ENCODE data around the gene RCL1. TPM values are rescaled to one million over a fixed set of nuclear protein-coding genes. Genes with fewer than 3 reads are reported as not detected.

RCL1 gene
- total RNA-seq, 3 donors from 2014 or later: 41.3 to 111 (median 46.7) TPM

DNA sequence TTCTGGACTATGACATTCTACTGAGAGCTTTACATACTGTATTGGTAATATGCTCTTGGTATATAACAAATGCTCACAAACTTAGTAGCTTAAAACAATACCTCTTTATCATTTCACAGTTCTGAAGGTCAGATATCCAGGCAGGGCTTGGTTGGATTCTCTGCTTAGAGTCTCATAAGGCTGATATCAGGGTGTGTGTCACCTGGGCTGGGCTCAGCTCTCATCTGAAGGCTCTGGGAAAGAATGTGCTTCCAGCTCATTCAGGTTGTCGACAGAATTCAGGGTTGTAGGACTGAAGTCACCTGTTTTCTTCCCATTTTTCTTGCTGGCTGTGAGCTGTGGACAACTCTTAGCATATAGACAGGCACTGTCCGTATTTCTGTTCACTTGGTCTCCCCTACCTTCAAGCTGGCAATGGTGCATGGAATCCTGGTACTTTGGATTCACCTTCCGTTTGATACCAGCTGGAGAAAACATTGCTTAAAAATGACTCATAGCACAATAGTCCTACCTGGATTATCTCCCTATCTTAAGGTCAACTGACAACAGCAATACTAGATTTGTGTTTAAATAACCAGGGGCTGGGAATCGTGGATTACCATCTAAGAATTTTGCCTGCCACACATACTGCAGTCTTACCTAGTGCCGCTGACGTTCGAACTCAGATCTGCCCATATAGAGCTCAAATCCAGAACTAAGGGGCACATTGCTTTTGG is 69.2 kb downstream of the RCL1 start:
- intact Hi-C loops (cut with DNase I; ENCODE audit: low total_unique reads): no loop called here
- Histone ChIP-seq H3K36me3 (no peaks in the 10 kb centered on the region), H3K27ac (no peak overlapping the region), H3K4me1 (no peaks in the 10 kb centered on the region), H3K27me3 (no peaks in the 10 kb centered on the region), H3K4me3 (no peak overlapping the region), H3K9me3 (no peaks in the 10 kb centered on the region)
- no peak for DNase-seq (ENCODE audit: low spot score in 2 of 2)
- TF ChIP-seq, protein P1, sequence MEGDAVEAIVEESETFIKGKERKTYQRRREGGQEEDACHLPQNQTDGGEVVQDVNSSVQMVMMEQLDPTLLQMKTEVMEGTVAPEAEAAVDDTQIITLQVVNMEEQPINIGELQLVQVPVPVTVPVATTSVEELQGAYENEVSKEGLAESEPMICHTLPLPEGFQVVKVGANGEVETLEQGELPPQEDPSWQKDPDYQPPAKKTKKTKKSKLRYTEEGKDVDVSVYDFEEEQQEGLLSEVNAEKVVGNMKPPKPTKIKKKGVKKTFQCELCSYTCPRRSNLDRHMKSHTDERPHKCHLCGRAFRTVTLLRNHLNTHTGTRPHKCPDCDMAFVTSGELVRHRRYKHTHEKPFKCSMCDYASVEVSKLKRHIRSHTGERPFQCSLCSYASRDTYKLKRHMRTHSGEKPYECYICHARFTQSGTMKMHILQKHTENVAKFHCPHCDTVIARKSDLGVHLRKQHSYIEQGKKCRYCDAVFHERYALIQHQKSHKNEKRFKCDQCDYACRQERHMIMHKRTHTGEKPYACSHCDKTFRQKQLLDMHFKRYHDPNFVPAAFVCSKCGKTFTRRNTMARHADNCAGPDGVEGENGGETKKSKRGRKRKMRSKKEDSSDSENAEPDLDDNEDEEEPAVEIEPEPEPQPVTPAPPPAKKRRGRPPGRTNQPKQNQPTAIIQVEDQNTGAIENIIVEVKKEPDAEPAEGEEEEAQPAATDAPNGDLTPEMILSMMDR (IDR thresholded peaks at IDR 0.05): no peak
- no peak for TF ChIP-seq POLR2A (IDR thresholded peaks at IDR 0.05)
- TF ChIP-seq POLR2AphosphoS5 (IDR thresholded peaks at IDR 0.05): no peak

DNA sequence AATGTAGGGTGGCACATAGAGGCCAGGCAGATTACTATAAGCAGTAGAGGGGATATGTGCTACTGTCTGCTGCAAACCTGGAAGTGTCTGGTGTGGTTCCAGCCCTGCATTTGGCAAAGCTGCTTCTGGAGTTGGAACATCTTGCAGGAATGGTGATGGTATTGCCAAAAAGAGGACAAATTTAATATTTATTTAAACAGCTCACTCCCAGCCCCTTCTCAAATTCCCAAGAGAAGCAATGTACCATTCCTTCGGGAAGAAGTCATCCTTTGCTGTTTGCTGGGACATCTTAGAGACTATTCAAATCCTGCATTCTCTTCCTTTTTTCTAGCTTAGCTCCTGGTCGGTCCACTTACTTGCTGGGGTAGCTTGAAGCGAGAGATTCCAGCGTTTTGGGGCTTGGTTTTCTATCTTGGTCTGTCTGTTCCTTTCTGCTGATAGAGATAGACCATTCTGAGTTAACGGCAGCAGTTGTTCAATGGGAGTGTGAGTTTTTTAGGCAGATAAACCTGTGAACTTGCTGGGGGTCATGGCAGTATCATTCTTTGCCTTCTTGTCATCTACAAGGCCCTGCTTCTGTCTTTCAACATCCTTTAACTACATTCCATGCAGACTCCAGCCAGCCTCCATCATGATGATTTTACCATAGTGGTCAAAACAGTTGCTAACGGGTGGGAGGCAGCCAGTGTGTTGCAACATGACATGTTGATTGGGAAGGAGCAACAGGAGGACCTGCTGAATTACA is 69.9 kb downstream of the RCL1 start:
- no peak for DNase-seq (ENCODE audit: low spot score in 2 of 2)
- TF ChIP-seq POLR2AphosphoS5 (IDR thresholded peaks at IDR 0.05) (no peak), POLR2A (IDR thresholded peaks at IDR 0.05) (no peak)
- TF ChIP-seq, protein P1 (IDR thresholded peaks at IDR 0.05): no peak
- no peaks in the 10 kb centered on the region for H3K27me3 ChIP-seq
- H3K4me3 ChIP-seq: no peak overlapping the region
- H3K27ac ChIP-seq: no peak overlapping the region
- H3K36me3 ChIP-seq: no peaks in the 10 kb centered on the region
- H3K9me3 ChIP-seq: no peaks in the 10 kb centered on the region
- H3K4me1 ChIP-seq: no peaks in the 10 kb centered on the region
- intact Hi-C loops (cut with DNase I; ENCODE audit: low total_unique reads): no loop called here

DNA sequence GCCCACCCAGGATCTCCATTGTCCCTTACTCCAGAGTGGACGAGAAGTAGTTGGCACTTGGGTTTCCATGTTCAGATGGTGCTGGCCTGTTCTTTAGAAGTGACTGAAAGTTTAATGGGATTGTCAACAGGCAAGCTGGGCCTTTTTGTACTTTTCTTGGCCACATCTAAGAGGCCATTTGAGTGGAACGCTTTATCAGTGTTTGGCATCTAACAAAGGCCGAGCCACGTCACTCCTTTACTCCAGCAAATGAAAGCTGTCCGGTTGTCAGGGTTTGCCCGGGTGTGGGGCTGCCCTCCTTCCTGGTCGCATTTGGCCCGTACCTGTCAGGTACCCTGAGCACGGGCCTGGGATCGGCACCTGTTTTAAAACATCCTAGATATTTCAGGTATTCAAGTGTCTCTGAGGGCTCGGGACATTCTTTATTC is 71.5 kb downstream of the RCL1 start:
- TF ChIP-seq POLR2A (IDR thresholded peaks at IDR 0.05) (no peak), POLR2AphosphoS5 (IDR thresholded peaks at IDR 0.05) (no peak)
- TF ChIP-seq, protein P1 (IDR thresholded peaks at IDR 0.05): no peak
- no peaks in the 10 kb centered on the region for H3K9me3 ChIP-seq
- H3K4me3 ChIP-seq: no peak overlapping the region
- H3K4me1 ChIP-seq: no peaks in the 10 kb centered on the region
- H3K27me3 ChIP-seq: no peaks in the 10 kb centered on the region
- H3K27ac ChIP-seq: no peak overlapping the region
- no peaks in the 10 kb centered on the region for H3K36me3 ChIP-seq
- DNase-seq (ENCODE audit: low spot score in 2 of 2): no peak
- intact Hi-C loops (cut with DNase I; ENCODE audit: low total_unique reads): no loop called here

DNA sequence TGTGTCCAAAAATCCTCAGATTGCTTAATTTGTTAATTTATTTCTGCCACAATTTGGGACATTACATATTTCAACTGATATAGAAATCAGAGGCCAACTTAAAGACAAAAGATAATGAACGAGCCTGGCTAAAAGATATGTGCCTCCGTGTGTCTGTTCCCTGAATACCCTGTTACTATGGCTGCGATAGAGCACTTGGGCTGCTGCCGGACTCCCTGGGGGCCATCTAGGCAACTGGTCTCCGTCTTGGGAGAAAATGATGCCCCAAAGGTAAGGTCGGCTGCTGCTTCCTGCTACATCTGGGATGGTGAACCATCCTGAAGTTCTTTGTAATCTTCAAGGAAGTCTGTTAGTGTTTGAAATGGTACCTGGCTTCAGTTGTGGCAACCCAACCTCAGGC is 72.0 kb downstream of the RCL1 start:
- Histone ChIP-seq H3K36me3 (no peaks in the 10 kb centered on the region), H3K9me3 (no peaks in the 10 kb centered on the region), H3K4me1 (no peaks in the 10 kb centered on the region), H3K4me3 (no peak overlapping the region), H3K27ac (no peak overlapping the region), H3K27me3 (no peaks in the 10 kb centered on the region)
- DNase-seq (ENCODE audit: low spot score in 2 of 2): no peak
- intact Hi-C loops (cut with DNase I; ENCODE audit: low total_unique reads): no loop called here
- TF ChIP-seq, protein P1 (IDR thresholded peaks at IDR 0.05): no peak
- TF ChIP-seq POLR2A (IDR thresholded peaks at IDR 0.05): no peak
- TF ChIP-seq POLR2AphosphoS5 (IDR thresholded peaks at IDR 0.05): no peak

DNA sequence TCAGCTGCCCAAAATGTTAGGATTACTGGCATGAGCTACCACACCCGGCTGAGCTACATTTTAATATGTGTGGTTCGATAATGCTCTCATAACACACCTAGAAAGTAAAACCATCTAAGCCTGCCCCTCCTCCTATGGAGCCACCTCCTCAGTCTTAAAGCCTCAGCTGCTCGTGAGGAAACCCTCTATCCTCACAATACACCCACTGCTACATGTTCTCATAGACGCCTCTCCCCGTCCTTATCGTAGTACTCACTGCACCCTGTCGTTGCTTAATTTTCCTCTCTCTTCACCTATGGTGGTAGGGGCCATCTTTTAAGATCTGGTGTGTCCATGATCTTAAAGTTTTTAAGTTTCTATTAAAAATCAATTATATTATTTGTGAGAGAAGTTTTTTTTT is 72.9 kb downstream of the RCL1 start:
- no peak overlapping the region for H3K27ac ChIP-seq
- no peak for TF ChIP-seq POLR2A (IDR thresholded peaks at IDR 0.05)
- no peak for TF ChIP-seq POLR2AphosphoS5 (IDR thresholded peaks at IDR 0.05)
- TF ChIP-seq, protein P1 (IDR thresholded peaks at IDR 0.05): no peak
- intact Hi-C loops (cut with DNase I; ENCODE audit: low total_unique reads): no loop called here

More for the DNA sequence above, 72.9 kb downstream of the RCL1 start:
- Histone ChIP-seq H3K4me3 (no peak overlapping the region), H3K36me3 (no peaks in the 10 kb centered on the region), H3K4me1 (no peaks in the 10 kb centered on the region), H3K9me3 (no peaks in the 10 kb centered on the region), H3K27me3 (no peaks in the 10 kb centered on the region)
- no peak for DNase-seq (ENCODE audit: low spot score in 2 of 2)
